CD4-positive, alpha-beta T cell treated with Interferon alpha-2 for 1 hour (primary cell): ENCODE measurements around the gene CFP.

Experiments
- DNase-seq, 2 donors: peaks; one replicate each; pipeline ENCODE4 v3.0.0-alpha.2; 2020 to 2022

Gene CFP

GRCh38 chrX:47597222-47597621, 32.5 kb downstream of the CFP start:
- DNase-seq = no peak

- DNase-seq = no peak
These were observed 33.5 kb downstream of the CFP start for GRCh38 chrX:47596256-47596655.

GRCh38 chrX:47595716-47596251, 33.9 kb downstream of the CFP start:
- no peak for DNase-seq

GRCh38 chrX:47593522-47593921, 36.2 kb downstream of the CFP start:
- DNase-seq = no peak

- DNase-seq = no peak
These were observed 38.7 kb downstream of the CFP start for GRCh38 chrX:47590984-47591383.

GRCh38 chrX:47587906-47588735, 41.6 kb downstream of the CFP start:
- no peak for DNase-seq

GRCh38 chrX:47587091-47587891, 42.4 kb downstream of the CFP start:
- no peak for DNase-seq

GRCh38 chrX:47586043-47586787, 43.5 kb downstream of the CFP start:
- no peak for DNase-seq

GRCh38 chrX:47585273-47585672, 44.5 kb downstream of the CFP start:
- DNase-seq = no peak

- no peak for DNase-seq
These were observed 45.0 kb downstream of the CFP start for GRCh38 chrX:47584714-47585113.

GRCh38 chrX:47583240-47583861, 46.4 kb downstream of the CFP start:
- no peak for DNase-seq

GRCh38 chrX:47581731-47582647, 47.7 kb downstream of the CFP start, which contains the start of gene TIMP1:
Gene TIMP1, plus strand, starts transcription at chrX:47582436. Its CDS starts 980 bp downstream, at chrX:47583416.
- peak; percentile 82 for DNase-seq

- DNase-seq = peak; percentile 19 to 63
These were observed 50.2 kb downstream of the CFP start for GRCh38 chrX:47579537-47579936.

GRCh38 chrX:47578692-47579091, 51.0 kb downstream of the CFP start:
- DNase-seq = peak in 1 of 2 donors; percentile 34

- no peak for DNase-seq
These were observed 51.8 kb downstream of the CFP start for GRCh38 chrX:47577901-47578300.

GRCh38 chrX:47577424-47577823, 52.3 kb downstream of the CFP start:
- no peak for DNase-seq

- DNase-seq = no peak
These were observed 53.5 kb downstream of the CFP start for GRCh38 chrX:47576021-47576898.

- no peak for DNase-seq
These were observed 55.0 kb downstream of the CFP start for GRCh38 chrX:47574547-47575301.

GRCh38 chrX:47574076-47574546, 55.6 kb downstream of the CFP start:
- DNase-seq = no peak
